HG02884 (cell line): ENCODE measurements around the gene MMP25.
"Not testable (repeated sequence)": the region's sequence is repeated elsewhere in the genome, so short reads cannot be mapped to it uniquely, and the experiment has no call there.

ENCODE experiments used
- ATAC-seq: cut with Tn5 transposase; IDR thresholded peaks from one replicate; pipeline ENCODE4 v1.9.1; 2021; ENCODE audit warnings: mild to moderate bottlenecking, moderate library complexity; ENCODE audit not compliant: unreplicated experiment

The MMP25 gene

GRCh38 chr16:3053330-3053710 is 7.0 kb downstream of the MMP25 start:
- ATAC-seq, result not testable (repeated sequence)

DNA sequence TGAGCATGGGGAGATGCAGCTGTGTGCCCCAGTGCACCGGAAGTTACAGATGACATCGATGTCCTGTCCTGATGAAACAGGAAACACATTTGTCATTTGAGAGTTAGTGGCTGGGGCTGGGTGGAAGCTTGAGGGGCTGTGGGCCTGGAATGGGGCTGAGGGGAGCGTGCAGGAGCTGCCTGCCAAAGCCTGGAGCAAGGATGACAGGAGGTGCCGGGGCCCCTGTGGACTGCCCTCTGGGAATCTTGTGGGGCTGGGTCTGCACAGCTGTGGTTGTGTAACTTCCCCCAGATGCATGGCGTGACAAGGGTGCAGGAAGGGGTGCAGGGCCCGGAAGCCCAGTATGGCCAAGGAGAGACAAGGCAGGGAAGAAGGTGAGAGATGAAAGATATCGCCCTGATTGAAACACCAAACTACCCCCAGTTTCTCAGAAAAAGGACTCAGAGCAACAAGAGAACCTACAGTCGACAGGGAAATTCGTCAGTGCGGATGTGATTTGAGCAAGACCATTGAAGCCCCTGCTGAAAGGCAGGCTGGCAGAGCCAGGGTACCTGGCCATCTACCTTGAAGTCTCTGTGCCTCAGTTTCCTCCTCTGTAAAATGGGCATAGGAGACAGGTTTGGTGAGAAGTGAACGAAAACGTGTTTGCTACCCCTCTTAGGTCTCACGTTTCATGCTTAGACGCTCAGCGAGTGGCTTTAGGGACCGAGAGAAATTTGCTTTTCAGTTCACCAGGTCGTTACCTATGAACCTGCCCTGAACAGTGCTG is 8.8 kb downstream of the MMP25 start:
- ATAC-seq, result no peak

GRCh38 chr16:3055734-3056115 is 9.4 kb downstream of the MMP25 start:
- not testable (repeated sequence) for ATAC-seq

- no peak for ATAC-seq
Observed at GRCh38 chr16:3056336-3057180, 10.2 kb downstream of the MMP25 start.

- no peak for ATAC-seq
Observed at GRCh38 chr16:3057181-3058138, 11.1 kb downstream of the MMP25 start.

GRCh38 chr16:3058139-3059030 is 12.0 kb downstream of the MMP25 start:
- no peak for ATAC-seq

DNA sequence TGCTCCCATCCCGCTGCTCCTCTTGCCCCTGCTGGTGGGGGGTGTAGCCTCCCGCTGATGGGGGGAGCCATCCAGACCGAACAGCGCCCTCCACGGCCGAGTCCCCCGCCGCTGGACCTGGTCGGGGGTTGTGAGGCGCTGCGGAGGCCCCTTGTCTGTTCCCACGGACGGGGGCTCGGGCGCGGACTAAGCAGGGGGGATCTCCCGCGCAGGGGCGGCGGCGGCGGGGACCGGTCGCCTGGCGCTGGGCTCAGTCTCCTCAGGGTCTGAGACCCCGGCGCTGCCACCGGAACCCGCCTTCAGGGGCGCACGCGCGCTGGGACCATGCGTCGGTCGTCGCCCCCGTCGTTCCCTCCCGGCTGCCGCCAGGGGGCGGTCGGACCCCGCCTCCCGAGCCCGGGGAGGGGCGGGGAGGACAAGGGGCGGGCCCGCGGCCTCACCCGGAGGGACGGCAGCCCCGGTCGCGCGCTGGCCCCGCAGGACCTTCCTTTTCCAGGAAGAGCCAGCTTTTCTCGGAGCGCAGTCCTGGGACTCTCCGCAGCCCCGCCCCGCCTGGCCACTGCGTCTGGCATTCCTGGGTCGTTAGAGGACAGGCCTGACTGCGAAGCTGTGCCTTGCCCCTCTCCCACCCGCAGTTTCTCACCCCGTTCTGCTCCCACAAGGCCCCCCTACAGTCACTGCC is 12.8 kb downstream of the MMP25 start:
- ATAC-seq, result peak; percentile 67

- no peak for ATAC-seq
Observed at GRCh38 chr16:3059723-3060242, 13.4 kb downstream of the MMP25 start.

DNA sequence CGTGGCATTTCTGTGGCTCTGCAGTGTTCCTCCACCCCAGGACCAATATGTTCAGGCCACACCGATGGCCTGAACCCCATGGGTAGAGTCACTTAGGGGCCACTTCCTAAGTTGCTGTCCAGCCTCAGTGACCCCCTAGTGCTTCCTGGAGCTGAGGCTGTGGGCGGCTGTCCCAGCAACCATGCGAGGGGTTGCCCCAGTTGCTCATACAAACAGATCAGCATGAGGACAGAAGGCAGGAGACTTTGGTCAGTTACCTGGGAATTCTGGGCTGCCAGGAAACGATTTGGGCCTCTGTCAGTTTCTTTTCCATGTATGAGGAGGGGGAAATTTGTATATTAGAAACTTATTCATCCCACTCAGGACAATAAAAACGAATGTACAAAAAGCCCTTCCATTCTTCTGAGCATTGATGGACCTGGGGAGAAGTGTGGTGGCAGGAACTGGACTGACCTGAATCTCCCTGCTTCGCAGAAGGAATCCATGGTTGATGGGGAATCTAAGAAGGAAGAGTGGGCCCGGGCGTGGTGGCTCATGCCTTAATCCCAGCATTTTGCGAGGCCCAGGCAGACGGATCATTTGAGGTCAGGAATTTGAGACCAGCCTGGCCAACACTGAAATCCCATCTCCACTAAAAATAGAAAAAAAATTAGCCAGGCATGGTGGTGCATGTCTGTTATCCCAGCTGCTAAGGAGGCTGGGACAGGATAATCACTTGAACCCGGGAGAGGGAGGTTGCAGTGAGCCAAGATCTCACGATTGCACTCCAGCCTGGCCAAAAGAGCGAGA is 14.2 kb downstream of the MMP25 start:
- ATAC-seq, result no peak

- ATAC-seq, result no peak
Observed at GRCh38 chr16:3062553-3062952, 16.2 kb downstream of the MMP25 start.

GRCh38 chr16:3063625-3064386 is 17.4 kb downstream of the MMP25 start:
- ATAC-seq, result no peak

GRCh38 chr16:3065069-3065741 is 18.8 kb downstream of the MMP25 start, which contains the start of gene IL32:
Gene IL32 (plus strand): TSS chr16:3065640. CDS start chr16:3065812, 172 bp downstream.
- ATAC-seq, result no peak

- ATAC-seq, result no peak
Observed at GRCh38 chr16:3065742-3066439, 19.5 kb downstream of the MMP25 start.

DNA sequence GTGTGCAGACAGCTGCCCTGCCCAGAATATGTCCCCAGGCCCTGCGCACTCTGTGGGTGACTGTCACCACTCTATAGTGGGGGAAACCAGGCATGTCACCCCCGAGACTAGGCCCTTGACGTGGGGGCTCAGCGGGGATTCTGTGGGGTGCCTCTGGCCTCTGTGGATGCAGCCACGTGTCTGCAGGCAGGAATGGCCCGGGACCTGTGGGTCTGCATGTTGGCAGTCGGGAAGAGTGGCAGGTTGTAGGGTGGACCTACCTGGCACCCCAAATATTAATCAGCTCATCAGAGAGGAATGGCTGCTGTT is 20.0 kb downstream of the MMP25 start:
- ATAC-seq, result no peak

- ATAC-seq, result no peak
Observed at GRCh38 chr16:3068487-3068886, 22.1 kb downstream of the MMP25 start.

GRCh38 chr16:3069146-3069545 is 22.8 kb downstream of the MMP25 start:
- not testable (repeated sequence) for ATAC-seq
